Stomach (tissue), 9 donors: Measurements from ENCODE around the gene BRCA1. TPM values are rescaled to one million over a fixed set of nuclear protein-coding genes. Genes with fewer than 3 reads are reported as not detected.
"Not testable (repeated sequence)": the region's sequence is repeated elsewhere in the genome, so short reads cannot be mapped to it uniquely, and the experiment has no call there.

Experiments used
- DNase-seq, 2 donors: peaks; one replicate each; pipeline versions ENCODE4 v3.0.0 to v3.0.0-alpha.2; 2013 to 2019
- H3K27ac ChIP-seq, 5 donors: fragments of 200-600 bp in 4 of 5; sonication (generic) in 4 of 5; one replicate each; pipeline ENCODE4 v1.5.1; 2013 to 2019; ENCODE audit warnings: mild to moderate bottlenecking in 1 of 5, moderate library complexity in 1 of 5
- H3K27me3 ChIP-seq, 3 donors: fragments of 200-600 bp; sonication (generic); one replicate each; pipeline ENCODE4 v1.5.1; 2017 to 2019; ENCODE audit warnings: mixed run types in 1 of 3
- H3K36me3 ChIP-seq, 4 donors: fragments of 200-600 bp; sonication (generic); 1 replicate in 3 of 4; 2 replicates in 1 of 4; pipeline ENCODE4 v1.5.1; 2016 to 2019
- H3K4me1 ChIP-seq, 4 donors: fragments of 200-600 bp; sonication (generic); one replicate each; pipeline ENCODE4 v1.5.1; 2016 to 2019
- H3K4me3 ChIP-seq, 4 donors: fragments of 200-600 bp; sonication (generic) in 3 of 4; one replicate each; pipeline ENCODE4 v1.5.1; 2016 to 2019; ENCODE audit warnings: mild to moderate bottlenecking in 1 of 4
- H3K9me3 ChIP-seq, 4 donors: fragments of 200-600 bp; sonication (generic); one replicate each; pipeline ENCODE4 v1.5.1; 2016 to 2019
- EP300 ChIP-seq: sonication (generic); formaldehyde crosslinking; IDR thresholded peaks from one replicate; pipeline ENCODE4 v1.6.1; 2017; ENCODE audit warnings: antibody characterized with exemption
- POLR2A ChIP-seq, 4 donors: fragments of 450-650 bp; IDR thresholded peaks; one replicate each; pipeline ENCODE4 v1.6.1; 2016; ENCODE audit warnings: antibody characterized with exemption in 4 of 4, control low read depth in 2 of 4, mild to moderate bottlenecking in 1 of 4, moderate library complexity in 1 of 4
- POLR2AphosphoS5 ChIP-seq, 3 donors: sonication (generic); formaldehyde crosslinking; IDR thresholded peaks; one replicate each; pipeline ENCODE4 v1.6.1; 2016; ENCODE audit warnings: antibody characterized with exemption in 3 of 3
- WGBS, 5 donors: extraction: QIAGEN DNeasy Blood & Tissue Kit in 3 of 5; methylation state at CpG; one replicate each; pipeline versions ENCODE4 v1.1.5 to v1.1.7; 2013 to 2018; 5-methylcytosine and 5-hydroxymethylcytosine counted together
- intact Hi-C: fragments of 100-400 bp; cut with DNase I; formaldehyde crosslinking; loops from one replicate; pipeline ENCODE4 v1.15.1; 2023; ENCODE audit warnings: low total_unique reads
- polyA plus RNA-seq, 3 donors: library from polyadenylated mRNA; stranded (reverse); fragments of 200-250 nt; gene quantifications; one replicate each; pipeline ENCODE4 v1.2.3, GENCODE V29; 2013
- total RNA-seq, 5 donors: library from RNA; depleted of rRNA; stranded (reverse); fragments of >200 nt; gene quantifications; one replicate each; pipeline versions ENCODE4 v1.1.0 to v1.2.3, GENCODE V29; 2014 to 2016
- TF ChIP-seq, protein P1 (sequence below), 7 experiments: fragments of 450-650 bp in 4 of 7; fragments of 200-600 bp in 3 of 7; sonication (generic) in 3 of 7; IDR thresholded peaks; one replicate each; pipeline ENCODE4 v1.5.1; 2016 to 2019; ENCODE audit warnings: antibody characterized with exemption in 7 of 7, control low read depth in 2 of 7, mild to moderate bottlenecking in 1 of 7
- donor health status: healthy with polysubstance abuse.
- donor health status: Bipolar disorder and iron deficiency.
- donor health status: healthy.

The BRCA1 gene
- total and polyA plus RNA-seq, 8 donors, result 2.0 to 47.5 (median 14.3) TPM

DNA sequence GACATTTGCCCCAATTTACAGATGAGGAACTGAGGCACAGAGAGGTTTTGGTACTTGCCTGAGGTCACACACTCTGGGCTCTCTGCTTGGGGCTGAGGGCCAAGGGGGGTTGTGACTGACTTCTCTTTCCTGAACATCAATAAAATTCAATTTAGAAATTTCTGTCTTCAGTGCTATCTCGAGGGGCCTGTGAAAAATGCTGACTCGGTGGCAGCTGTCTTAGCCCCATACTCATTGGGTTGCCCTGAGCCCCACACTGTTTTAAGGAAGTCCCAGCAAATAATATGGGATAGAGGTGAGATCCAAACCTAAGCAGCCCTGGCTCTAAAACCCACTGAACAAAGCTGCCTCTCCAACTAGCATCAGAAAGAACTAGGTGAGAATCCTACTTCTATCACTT lies 7.0 kb upstream of the BRCA1 start:
- intact Hi-C loops, result no loop called here
- Histone ChIP-seq H3K27me3 (no peaks in the 10 kb centered on the region), H3K9me3 (no peaks in the 10 kb centered on the region), H3K27ac (no peak overlapping the region), H3K4me3 (no peak overlapping the region), H3K4me1 (peaks cover 12 to 29% (median 25%) of the 10 kb centered on the region in 4 donors), H3K36me3 (peaks cover 18 to 48% (median 44%) of the 10 kb centered on the region in 4 donors)
- no peak for DNase-seq
- WGBS, 5 donors, result 79 to 94% (median 89%) methylated on average over 2 of the region's 2 CpGs
- TF ChIP-seq, protein P1, sequence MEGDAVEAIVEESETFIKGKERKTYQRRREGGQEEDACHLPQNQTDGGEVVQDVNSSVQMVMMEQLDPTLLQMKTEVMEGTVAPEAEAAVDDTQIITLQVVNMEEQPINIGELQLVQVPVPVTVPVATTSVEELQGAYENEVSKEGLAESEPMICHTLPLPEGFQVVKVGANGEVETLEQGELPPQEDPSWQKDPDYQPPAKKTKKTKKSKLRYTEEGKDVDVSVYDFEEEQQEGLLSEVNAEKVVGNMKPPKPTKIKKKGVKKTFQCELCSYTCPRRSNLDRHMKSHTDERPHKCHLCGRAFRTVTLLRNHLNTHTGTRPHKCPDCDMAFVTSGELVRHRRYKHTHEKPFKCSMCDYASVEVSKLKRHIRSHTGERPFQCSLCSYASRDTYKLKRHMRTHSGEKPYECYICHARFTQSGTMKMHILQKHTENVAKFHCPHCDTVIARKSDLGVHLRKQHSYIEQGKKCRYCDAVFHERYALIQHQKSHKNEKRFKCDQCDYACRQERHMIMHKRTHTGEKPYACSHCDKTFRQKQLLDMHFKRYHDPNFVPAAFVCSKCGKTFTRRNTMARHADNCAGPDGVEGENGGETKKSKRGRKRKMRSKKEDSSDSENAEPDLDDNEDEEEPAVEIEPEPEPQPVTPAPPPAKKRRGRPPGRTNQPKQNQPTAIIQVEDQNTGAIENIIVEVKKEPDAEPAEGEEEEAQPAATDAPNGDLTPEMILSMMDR (IDR thresholded peaks at IDR 0.05), result no peak
- no peak for TF ChIP-seq POLR2AphosphoS5 (IDR thresholded peaks at IDR 0.05)
- no peak for TF ChIP-seq EP300
- TF ChIP-seq POLR2A (IDR thresholded peaks at IDR 0.05), result no peak

DNA sequence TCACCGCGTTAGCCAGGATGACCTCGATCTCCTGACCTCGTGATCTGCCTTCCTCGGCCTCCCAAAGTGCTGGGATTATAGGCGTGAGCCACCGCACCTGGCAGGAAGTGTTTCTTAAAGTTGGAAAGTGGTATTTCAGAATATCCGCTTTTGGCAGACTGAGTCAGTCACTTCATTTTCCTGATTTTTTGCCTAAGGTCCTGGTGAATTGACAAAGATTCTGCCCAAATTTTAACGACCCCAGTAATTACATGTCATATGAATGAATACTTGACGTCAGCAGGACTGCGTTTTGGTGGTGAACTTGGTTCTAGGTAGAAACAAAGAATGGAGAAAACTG lies 4.5 kb upstream of the BRCA1 start:
- Histone ChIP-seq H3K4me1 (peaks cover 20 to 48% (median 45%) of the 10 kb centered on the region in 4 donors), H3K9me3 (no peaks in the 10 kb centered on the region), H3K4me3 (peak overlapping the region in 3 of 4 donors; percentile 3 to 28 (median 20)), H3K27me3 (no peaks in the 10 kb centered on the region), H3K27ac (peak overlapping the region; percentile 74 to 84 (median 80)), H3K36me3 (peaks cover 14 to 35% (median 32%) of the 10 kb centered on the region in 4 donors)
- TF ChIP-seq EP300 (no peak), POLR2AphosphoS5 (IDR thresholded peaks at IDR 0.05) (no peak), POLR2A (IDR thresholded peaks at IDR 0.05) (no peak)
- TF ChIP-seq, protein P1 (IDR thresholded peaks at IDR 0.05), result no peak
- no peak for DNase-seq
- intact Hi-C loops, result loop anchor here (5.0 to 10.0 kb wide), 2 partner anchors 43 to 105 kb away; partner anchors contain the start of genes NBR1, RND2 and VAT1
- 30 to 54% (median 31%) methylated on average over 11 of the region's 11 CpGs for WGBS, 5 donors

DNA sequence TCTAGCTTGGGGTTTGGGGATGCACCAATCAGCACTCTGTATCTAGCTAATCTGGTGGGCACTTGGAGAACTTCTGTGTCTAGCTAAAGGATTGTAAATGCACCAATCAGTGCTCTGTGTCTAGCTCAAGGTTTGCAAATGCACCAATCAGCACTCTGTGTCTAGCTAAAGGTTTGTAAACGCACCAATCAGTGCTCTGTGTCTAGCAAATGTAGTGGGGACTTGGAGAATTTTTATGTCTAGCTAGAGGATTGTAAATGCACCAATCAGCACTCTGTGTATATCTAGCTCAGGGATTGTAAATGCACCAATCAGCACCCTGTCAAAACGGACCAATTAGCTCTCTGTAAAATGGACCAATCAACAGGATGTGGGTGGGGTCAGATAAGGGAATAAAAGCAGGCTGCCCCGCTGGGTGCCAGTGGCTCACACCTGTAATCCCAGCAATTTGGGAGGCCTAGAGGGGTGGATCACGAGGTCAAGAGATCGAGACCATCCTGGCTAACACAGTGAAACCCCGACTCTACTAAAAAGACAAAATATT lies 2.2 kb upstream of the BRCA1 start:
- DNase-seq, H3K27me3 ChIP-seq, H3K4me3 ChIP-seq, H3K9me3 ChIP-seq: not testable (repeated sequence)
- H3K36me3 ChIP-seq, result peaks cover 0 to 13% (median 10%) of the 10 kb centered on the region in 4 donors
- H3K4me1 ChIP-seq, result peaks cover 20 to 56% (median 51%) of the 10 kb centered on the region in 4 donors
- H3K27ac ChIP-seq, result peak overlapping the region in 1 of 5 donors; percentile 89
- 88 to 97% (median 94%) methylated on average over 6 of the region's 6 CpGs for WGBS, 5 donors
- intact Hi-C loops, result loop anchor here (5.0 to 10.0 kb wide), 2 partner anchors 45 to 103 kb away; partner anchors contain the start of genes NBR1, RND2 and VAT1

DNA sequence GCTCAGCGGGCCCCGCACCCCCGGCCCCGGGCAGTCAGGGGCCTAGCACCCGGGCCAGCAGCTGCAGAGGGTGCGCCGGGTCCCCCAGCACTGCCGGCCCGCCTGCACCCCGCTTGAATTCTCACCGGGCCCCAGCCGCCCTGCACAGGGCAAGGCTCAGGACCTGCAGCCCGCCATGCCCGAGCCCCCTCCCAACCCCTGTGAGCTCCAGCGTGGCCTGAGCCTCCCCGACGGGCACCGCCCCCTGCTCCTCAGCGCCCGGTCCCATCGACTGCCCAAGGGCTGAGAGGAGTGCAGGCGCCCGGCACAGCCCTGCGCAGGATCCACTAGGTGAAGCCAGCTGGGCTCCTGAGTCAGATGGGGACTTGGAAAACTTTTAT lies 1.7 kb upstream of the BRCA1 start:
- intact Hi-C loops, result loop anchor here (5.0 to 10.0 kb wide), 2 partner anchors 45 to 102 kb away; partner anchors contain the start of genes NBR1, RND2 and VAT1
- DNase-seq, result no peak

More for the DNA sequence above, 1.7 kb upstream of the BRCA1 start:
- TF ChIP-seq, protein P1 (IDR thresholded peaks at IDR 0.05), result no peak
- TF ChIP-seq POLR2A (IDR thresholded peaks at IDR 0.05) (no peak), EP300 (no peak), POLR2AphosphoS5 (IDR thresholded peaks at IDR 0.05) (no peak)
- WGBS, 5 donors, result 96 to 98% (median 96%) methylated on average over 20 to 24 of the region's 24 CpGs; no CpG with 5 or more reads in 1 of the 5 donors
- H3K27me3 ChIP-seq, result no peaks in the 10 kb centered on the region
- H3K27ac ChIP-seq, result peak overlapping the region in 1 of 5 donors; percentile 89
- H3K4me3 ChIP-seq, result peak overlapping the region in 1 of 4 donors; percentile 80
- peaks cover 0 to 8% (median 5%) of the 10 kb centered on the region in 4 donors for H3K36me3 ChIP-seq
- peaks cover 20 to 56% (median 51%) of the 10 kb centered on the region in 4 donors for H3K4me1 ChIP-seq
- H3K9me3 ChIP-seq, result no peaks in the 10 kb centered on the region
